Memory B cell (primary cell): ENCODE results near the gene HS3ST5.

Source experiments
- ATAC-seq: fragments of 150-1000 bp; cut with Tn5 transposase; 2 replicates; pipeline ENCODE4 v1.10.0; 2021; ENCODE audit warnings: low read depth, mild to moderate bottlenecking, moderate library complexity
- DNase-seq, 2 donors: peaks; one replicate each; pipeline ENCODE4 v3.0.0; 2022; ENCODE audit warnings: low spot score in 2 of 2
- H3K27ac Mint-ChIP-seq: one replicate; pipeline ENCODE4 v1.8.0; 2022; ENCODE audit warnings: mild to moderate bottlenecking, moderate library complexity, mixed read lengths
- H3K27me3 Mint-ChIP-seq: one replicate; pipeline ENCODE4 v1.8.0; 2022; ENCODE audit warnings: mixed read lengths
- H3K36me3 Mint-ChIP-seq: one replicate; pipeline ENCODE4 v1.8.0; 2022; ENCODE audit warnings: mild to moderate bottlenecking, mixed read lengths
- H3K4me1 Mint-ChIP-seq: one replicate; pipeline ENCODE4 v1.8.0; 2022; ENCODE audit warnings: mixed read lengths
- H3K4me3 Mint-ChIP-seq: one replicate; pipeline ENCODE4 v1.8.0; 2022; ENCODE audit warnings: mild to moderate bottlenecking, moderate library complexity, mixed read lengths
- H3K9me3 Mint-ChIP-seq: one replicate; pipeline ENCODE4 v1.8.0; 2022; ENCODE audit warnings: mixed read lengths

Gene HS3ST5

DNA sequence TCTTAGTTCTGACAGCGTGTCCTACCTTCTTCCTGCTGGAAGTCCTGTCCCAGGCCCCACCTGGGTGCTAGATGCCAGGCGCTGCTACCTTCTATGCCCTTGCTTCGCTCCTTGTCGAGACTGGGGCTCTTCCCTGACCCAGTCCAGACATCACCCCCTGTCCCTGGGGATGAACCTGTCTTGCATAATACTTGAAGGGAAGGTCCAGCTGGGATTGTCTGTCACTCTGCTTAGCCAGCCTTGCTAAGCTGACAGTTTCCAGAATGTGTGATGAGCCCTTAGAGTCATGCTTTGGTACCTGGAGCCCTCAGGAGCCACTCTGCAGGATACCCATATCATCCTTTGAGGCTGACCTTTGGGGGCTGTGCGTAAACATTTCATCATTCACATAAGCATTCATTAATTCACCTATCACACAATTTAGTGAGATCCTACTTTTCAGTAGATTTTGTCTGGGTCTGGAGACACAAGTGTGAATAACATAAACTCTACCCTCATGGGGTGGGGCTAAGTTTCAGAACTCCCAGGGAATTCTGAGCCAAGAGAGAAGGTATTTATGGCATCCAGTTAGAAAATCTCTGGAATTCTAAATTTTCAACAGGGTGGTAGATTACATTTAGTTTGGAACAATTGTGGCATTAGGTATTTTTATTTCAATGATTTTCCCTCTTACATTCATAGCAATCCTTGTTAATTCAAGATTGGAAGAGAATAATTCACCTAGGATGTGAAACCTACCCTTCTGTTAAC lies 220.7 kb downstream of the HS3ST5 start:
- Mint-ChIP-seq H3K4me3 (no peak overlapping the region), H3K27me3 (peaks cover 2% of the 10 kb centered on the region), H3K9me3 (no peaks in the 10 kb centered on the region), H3K4me1 (no peaks in the 10 kb centered on the region), H3K36me3 (no peaks in the 10 kb centered on the region), H3K27ac (no peak overlapping the region)
- no peak for DNase-seq
- ATAC-seq: no peak

DNA sequence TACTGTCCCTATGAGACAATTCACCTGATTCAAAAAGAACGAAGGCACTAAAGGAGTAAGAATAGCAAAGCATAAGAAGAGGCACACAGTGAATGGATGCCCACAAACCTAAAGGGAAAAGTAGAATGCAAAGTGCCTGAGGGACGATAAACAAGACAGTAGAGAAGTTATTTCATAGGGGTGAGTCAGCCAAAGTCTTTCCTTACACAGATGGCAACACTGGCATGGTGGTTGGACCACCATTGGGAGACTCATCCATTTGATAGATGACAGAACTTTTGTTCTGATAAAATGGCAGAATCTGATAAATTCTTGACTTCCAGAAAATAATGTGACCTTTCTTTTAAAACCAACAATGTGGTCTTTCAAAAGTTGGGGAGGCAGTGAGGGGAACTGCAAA lies 223.8 kb downstream of the HS3ST5 start:
- no peaks in the 10 kb centered on the region for H3K9me3 Mint-ChIP-seq
- ATAC-seq (no peak), DNase-seq (no peak)
- H3K4me1 Mint-ChIP-seq: no peaks in the 10 kb centered on the region
- peaks cover 2% of the 10 kb centered on the region for H3K27me3 Mint-ChIP-seq
- no peak overlapping the region for H3K27ac Mint-ChIP-seq
- no peak overlapping the region for H3K4me3 Mint-ChIP-seq
- H3K36me3 Mint-ChIP-seq: no peaks in the 10 kb centered on the region

DNA sequence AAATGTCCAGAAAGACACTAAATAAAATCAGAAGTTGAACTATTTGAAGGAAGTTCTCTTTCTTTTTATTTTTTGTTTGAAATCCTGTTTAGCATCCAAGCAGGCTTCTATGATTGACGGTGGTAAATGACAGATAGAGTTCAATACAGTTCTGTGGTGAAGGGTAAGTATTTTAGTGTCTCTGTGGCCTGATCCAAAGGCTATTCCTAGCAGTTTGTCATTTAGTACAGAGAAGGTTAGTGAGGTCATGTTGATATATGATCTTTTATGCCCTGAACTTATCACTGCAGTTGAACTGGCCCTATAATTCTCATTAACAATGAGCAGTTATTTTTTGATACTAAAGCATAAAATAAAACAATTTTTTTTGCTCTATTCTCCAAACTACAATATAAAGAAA lies 227.2 kb downstream of the HS3ST5 start:
- Mint-ChIP-seq H3K4me1 (no peaks in the 10 kb centered on the region), H3K27me3 (peaks cover 6% of the 10 kb centered on the region), H3K36me3 (no peaks in the 10 kb centered on the region), H3K27ac (no peak overlapping the region), H3K4me3 (no peak overlapping the region), H3K9me3 (no peaks in the 10 kb centered on the region)
- ATAC-seq (no peak), DNase-seq (no peak)

DNA sequence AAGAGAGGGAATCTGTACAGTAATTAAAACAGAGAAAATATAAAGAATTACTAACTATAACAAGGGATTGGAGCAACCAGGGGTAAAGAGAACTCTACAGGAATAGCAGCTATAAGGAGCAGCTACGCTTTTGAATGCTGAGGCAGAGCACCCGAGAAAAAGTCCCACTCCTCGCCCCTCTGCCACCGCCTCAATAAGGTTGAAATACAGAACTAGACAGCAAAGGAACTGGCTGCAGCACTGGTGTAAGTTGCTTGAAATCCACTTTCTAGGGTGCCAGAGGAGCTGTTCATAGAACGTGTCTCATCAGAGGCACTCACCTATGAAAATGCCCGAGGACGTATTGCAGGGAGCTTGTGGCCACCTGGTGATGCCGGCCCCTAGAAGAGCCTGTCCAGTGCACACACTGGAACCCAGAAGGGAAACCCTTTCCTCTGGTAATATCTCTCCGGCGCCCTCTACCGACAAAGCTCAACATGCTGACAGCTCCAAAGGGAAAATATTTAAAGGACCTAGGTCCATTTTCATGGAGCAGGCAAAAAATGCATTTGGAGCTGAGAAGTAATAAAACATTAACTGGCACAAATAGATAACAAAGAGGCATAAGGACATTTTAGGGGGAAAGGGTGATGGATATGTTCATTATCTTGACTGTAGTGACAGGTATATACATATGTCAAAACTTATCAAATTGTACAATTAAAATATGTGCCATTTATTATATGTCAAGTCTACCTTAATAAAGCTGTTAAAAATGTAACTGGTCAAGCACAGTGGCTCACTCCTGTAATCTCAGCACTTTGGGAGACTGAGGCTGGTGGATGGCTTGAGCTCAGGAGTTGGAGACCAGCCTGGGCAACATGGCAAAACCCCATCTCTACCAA lies 234.5 kb downstream of the HS3ST5 start:
- ATAC-seq (no peak), DNase-seq (no peak)
- Mint-ChIP-seq H3K4me1 (no peaks in the 10 kb centered on the region), H3K27me3 (peaks cover 6% of the 10 kb centered on the region), H3K36me3 (no peaks in the 10 kb centered on the region), H3K27ac (no peak overlapping the region), H3K4me3 (no peak overlapping the region), H3K9me3 (no peaks in the 10 kb centered on the region)

DNA sequence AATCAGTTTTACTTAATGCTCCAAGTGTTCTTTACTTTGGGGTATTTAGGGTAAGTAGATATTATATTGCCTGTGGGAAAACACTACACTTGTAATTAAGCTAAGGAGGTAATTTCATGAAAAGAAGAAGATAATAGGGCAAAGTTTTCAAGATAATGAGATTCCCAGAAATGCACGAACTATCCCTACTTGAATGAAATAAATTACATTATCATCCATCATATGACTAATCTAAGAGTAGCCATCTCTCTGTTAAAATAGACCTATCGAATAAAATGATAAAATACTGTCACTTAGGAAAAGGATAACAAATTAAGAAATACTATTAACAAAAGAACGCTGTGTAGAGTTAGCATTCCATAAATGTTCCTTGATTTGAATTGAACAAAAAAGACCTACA lies 236.8 kb downstream of the HS3ST5 start:
- Mint-ChIP-seq H3K27ac (no peak overlapping the region), H3K27me3 (no peaks in the 10 kb centered on the region), H3K4me3 (no peak overlapping the region), H3K4me1 (no peaks in the 10 kb centered on the region), H3K9me3 (no peaks in the 10 kb centered on the region), H3K36me3 (no peaks in the 10 kb centered on the region)
- DNase-seq: no peak
- ATAC-seq: no peak

DNA sequence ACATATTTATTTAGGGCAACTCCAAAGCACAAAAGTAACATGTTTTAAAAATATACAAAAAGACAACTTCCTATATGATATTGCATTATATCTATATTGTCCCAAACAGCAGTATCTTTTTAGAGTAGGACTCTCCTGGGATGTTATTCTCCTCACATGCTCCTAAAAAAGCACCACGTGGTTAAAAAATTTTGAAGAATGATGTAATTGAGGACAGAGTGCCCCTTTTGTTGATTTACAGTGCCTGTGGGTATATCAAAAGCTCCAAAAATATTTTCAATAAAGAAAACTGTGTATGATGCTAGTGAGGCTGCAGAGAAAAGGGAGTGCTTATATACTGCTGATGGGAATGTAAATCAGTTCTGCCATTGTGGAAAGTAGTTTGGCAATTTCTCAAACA lies 241.6 kb downstream of the HS3ST5 start:
- no peak for DNase-seq
- peaks cover 5% of the 10 kb centered on the region for H3K27me3 Mint-ChIP-seq
- H3K36me3 Mint-ChIP-seq: no peaks in the 10 kb centered on the region
- no peaks in the 10 kb centered on the region for H3K4me1 Mint-ChIP-seq
- H3K4me3 Mint-ChIP-seq: no peak overlapping the region
- ATAC-seq: no peak
- H3K9me3 Mint-ChIP-seq: no peaks in the 10 kb centered on the region
- no peak overlapping the region for H3K27ac Mint-ChIP-seq

DNA sequence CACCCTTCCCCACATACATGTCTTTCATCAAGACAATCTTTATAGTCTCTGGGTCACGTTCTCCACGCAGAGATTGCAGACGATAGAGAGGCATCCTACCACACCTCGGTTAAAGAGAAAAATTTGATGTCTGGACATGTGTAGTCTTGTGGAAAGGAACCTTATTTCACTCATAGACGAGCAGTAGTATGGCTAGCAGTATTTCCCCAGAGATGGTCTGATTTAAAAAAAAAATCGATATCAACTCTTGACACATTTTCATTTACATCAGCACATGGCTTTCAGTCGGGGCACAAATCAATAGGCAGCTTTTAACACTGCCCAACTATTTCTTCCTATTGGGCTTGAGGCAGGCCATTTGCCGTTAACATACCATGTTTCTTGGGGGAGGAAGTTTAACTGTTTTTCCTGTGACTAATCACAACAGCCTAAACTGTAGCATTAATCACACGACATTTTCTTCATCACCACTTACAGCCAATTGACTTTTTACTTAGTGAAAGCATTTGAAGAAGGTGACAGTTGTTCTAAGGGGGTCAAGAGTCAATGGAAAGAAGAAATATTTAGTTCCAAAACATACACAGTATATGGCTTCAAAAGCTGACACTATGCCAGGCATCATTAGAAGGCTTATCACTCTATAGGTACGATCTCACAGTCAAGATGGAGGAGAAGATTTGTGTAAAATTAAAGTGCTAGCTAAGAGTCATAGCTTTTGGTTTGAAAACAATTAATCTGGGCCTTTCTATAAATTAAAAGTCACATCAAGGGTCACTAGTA lies 242.4 kb downstream of the HS3ST5 start:
- no peak overlapping the region for H3K27ac Mint-ChIP-seq
- H3K27me3 Mint-ChIP-seq: peaks cover 5% of the 10 kb centered on the region
- H3K36me3 Mint-ChIP-seq: no peaks in the 10 kb centered on the region
- DNase-seq (no peak), ATAC-seq (no peak)
- H3K4me1 Mint-ChIP-seq: no peaks in the 10 kb centered on the region
- H3K4me3 Mint-ChIP-seq: no peak overlapping the region
- no peaks in the 10 kb centered on the region for H3K9me3 Mint-ChIP-seq

DNA sequence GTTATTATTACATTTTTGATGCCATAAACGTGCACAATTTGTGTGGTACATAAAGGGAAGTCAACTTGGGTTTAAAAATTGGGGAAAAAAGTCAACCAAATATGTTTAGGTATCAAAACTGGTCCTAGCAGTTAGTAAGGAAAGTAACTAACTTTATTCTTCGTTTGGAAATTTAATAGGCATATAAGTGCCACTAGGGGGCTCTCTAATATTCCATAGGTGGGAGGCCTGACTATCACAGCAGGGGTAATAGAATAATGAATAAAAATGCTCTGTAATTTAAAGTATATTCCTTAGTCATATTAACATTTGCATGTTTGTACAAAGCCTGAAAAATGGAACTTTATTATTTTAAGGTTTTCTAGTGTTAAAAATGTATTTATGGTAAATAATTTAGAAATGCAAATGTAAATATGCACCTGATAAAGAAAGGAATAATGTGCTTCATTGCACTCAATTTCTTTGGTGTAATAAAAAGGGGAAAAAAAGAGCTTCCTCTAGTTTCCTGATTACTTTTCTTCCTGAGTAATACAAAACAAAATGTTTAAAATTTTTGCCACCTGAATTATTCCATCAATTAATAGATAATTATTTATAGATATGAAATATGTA lies 246.2 kb downstream of the HS3ST5 start:
- no peak overlapping the region for H3K4me3 Mint-ChIP-seq
- H3K27ac Mint-ChIP-seq: no peak overlapping the region
- H3K27me3 Mint-ChIP-seq: peaks cover 12% of the 10 kb centered on the region
- H3K36me3 Mint-ChIP-seq: no peaks in the 10 kb centered on the region
- no peaks in the 10 kb centered on the region for H3K4me1 Mint-ChIP-seq
- no peaks in the 10 kb centered on the region for H3K9me3 Mint-ChIP-seq
- DNase-seq: peak in 1 of 2 donors; percentile 3
- ATAC-seq: no peak

DNA sequence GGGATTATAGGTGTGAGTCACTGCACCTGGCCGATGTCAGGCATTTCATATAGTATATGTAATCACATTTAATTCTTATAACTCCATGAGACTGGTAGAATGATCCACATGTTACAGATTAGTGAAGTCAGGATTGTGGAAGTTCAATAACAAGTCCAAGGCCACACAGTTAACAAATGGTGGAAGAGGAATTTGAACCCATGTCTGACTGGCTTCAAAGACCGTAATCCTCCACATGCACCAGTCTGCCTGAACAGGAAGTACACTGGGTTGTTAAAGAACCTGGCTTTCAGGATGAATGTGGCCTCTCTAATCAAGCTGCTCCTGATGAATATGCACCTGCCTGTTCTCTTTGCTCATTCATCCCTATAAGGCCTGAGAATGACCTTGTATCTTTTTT lies 249.9 kb downstream of the HS3ST5 start:
- H3K36me3 Mint-ChIP-seq: no peaks in the 10 kb centered on the region
- no peaks in the 10 kb centered on the region for H3K9me3 Mint-ChIP-seq
- H3K27ac Mint-ChIP-seq: no peak overlapping the region
- ATAC-seq: no peak
- no peaks in the 10 kb centered on the region for H3K4me1 Mint-ChIP-seq
- no peak overlapping the region for H3K4me3 Mint-ChIP-seq
- DNase-seq: no peak
- peaks cover 7% of the 10 kb centered on the region for H3K27me3 Mint-ChIP-seq

DNA sequence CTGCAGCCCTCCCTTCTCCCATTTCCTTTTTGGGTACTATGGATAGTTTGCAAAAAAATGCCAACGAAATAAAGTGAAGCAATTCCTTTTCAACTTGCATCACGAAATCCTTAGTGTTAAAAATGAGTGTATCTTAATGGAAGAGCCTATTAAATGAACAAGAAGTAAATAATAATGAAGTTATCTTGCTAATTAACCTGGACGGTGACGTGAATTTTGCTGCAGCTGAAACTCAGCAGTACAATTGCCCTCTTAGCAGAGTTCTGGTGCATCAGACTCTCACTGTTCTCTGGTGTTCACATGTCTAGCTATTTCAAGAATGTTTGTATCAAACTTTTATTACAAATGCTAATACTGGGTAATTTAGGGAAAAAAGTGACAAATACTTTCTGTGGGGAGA lies 252.2 kb downstream of the HS3ST5 start:
- ATAC-seq (no peak), DNase-seq (no peak)
- Mint-ChIP-seq H3K4me3 (no peak overlapping the region), H3K4me1 (no peaks in the 10 kb centered on the region), H3K27me3 (peaks cover 7% of the 10 kb centered on the region), H3K27ac (no peak overlapping the region), H3K9me3 (no peaks in the 10 kb centered on the region), H3K36me3 (no peaks in the 10 kb centered on the region)

DNA sequence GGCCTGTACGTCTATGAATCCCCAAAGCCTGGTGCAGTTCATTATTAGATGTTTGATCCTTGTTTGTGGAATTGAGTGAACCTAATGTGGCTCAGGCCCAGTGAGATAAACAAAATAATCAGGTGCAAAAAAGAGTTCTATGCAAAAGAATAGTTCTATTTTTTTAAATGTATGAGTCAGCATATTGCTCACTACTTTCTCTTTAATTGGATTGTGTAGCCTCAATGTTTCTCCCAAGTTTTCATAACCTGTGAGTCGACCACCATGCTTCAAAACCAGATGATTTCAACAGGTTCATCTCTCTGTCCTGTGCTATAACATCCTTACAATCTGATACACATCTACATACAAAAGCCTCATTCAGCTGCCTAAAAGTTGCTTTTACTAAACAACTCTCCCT lies 255.3 kb downstream of the HS3ST5 start:
- Mint-ChIP-seq H3K4me1 (no peaks in the 10 kb centered on the region), H3K4me3 (no peak overlapping the region), H3K27me3 (peaks cover 2% of the 10 kb centered on the region), H3K36me3 (no peaks in the 10 kb centered on the region), H3K9me3 (no peaks in the 10 kb centered on the region), H3K27ac (no peak overlapping the region)
- DNase-seq (no peak), ATAC-seq (no peak)

DNA sequence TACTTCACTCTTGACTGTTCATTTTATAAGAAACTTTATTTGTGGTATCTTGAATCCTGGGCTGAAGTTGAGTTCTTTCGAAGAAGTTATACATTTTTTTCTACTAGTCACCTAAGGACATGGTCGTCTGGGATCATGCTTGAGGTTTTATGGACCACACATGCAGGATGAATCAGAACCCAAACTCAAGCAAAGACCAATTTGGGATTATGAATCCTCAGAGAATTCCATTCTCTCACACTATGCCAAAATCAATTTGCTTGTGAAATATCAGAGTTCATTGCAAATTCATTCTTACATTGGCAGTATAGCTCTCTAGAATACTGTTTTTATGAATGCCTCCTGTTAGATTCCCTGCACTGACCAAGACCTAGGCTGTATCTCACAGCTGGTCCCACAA lies 257.6 kb downstream of the HS3ST5 start:
- H3K4me3 Mint-ChIP-seq: no peak overlapping the region

DNA sequence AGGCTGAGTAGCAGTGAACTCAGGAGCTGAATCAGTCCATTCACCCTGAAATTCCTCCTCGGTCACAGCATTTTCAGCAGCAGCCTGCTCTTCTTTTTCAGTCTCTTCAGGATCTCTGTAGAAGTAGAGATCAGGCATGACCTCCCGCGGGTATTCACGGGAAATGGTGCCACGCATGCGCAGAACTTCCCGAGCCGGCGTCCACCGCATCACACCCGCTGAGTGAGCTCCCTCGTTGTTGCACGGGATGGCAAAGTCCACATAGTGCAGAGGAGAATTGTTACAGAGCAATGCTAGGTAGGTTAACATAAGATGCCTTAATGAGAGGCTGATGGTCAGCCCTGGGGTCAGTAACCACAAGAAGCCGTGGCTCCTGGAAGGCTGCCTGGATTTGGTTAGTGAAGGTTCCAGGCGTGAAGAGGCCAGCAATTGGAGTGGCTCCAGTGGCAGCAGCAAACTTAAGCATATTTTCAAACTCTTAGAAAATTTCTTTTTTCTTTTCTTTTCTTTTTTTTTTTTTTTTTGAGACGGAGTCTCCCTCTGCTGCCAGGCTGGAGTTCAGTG lies 258.4 kb downstream of the HS3ST5 start:
- Mint-ChIP-seq H3K4me3 (no peak overlapping the region), H3K4me1 (no peaks in the 10 kb centered on the region), H3K9me3 (peaks cover 1% of the 10 kb centered on the region), H3K27me3 (peaks cover 4% of the 10 kb centered on the region), H3K27ac (no peak overlapping the region), H3K36me3 (no peaks in the 10 kb centered on the region)
- DNase-seq (no peak), ATAC-seq (no peak)

More for the DNA sequence above, 257.6 kb downstream of the HS3ST5 start:
- DNase-seq (no peak), ATAC-seq (no peak)
- H3K27ac Mint-ChIP-seq: no peak overlapping the region
- peaks cover 1% of the 10 kb centered on the region for H3K9me3 Mint-ChIP-seq
- no peaks in the 10 kb centered on the region for H3K4me1 Mint-ChIP-seq
- peaks cover 4% of the 10 kb centered on the region for H3K27me3 Mint-ChIP-seq
- no peaks in the 10 kb centered on the region for H3K36me3 Mint-ChIP-seq
